Loucy (cell line): ENCODE measurements around the gene EIF2S2.
"Not testable (repeated sequence)": the region's sequence is repeated elsewhere in the genome, so short reads cannot be mapped to it uniquely, and the experiment has no call there.

Experiments used
- EZH2phosphoT487 ChIP-seq: fragments of 200-600 bp; IDR thresholded peaks from 2 replicates; pipeline ENCODE4 v1.6.1; 2018; ENCODE audit warnings: antibody characterized with exemption, mild to moderate bottlenecking, moderate library complexity, borderline replicate concordance
- TF ChIP-seq, protein P1 (sequence below): fragments of 200-600 bp; sonication (generic); conservative IDR thresholded peaks from 2 replicates; pipeline ENCODE4 v1.5.1; 2014; ENCODE audit warnings: mild to moderate bottlenecking, antibody characterized with exemption, low read length

DNA sequence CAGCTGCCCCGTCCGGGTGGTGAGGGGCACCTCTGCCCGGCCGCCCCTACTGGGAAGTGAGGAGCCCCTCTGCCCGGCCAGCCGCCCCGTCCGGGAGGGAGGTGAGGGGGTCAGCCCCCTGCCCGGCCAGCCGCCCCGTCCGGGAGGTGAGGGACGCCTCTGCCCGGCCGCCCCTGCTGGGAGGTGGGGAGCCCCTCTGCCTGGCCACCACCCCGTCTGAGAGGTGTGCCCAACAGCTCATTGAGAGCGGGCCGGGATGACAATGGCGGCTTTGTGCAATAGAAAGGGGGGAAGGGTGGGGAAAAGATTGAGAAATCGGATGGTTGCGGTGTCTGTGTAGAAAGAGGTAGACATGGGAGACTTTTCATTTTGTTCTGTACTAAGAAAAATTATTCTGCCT, 20.9 kb upstream of the EIF2S2 start:
- TF ChIP-seq, protein P1, sequence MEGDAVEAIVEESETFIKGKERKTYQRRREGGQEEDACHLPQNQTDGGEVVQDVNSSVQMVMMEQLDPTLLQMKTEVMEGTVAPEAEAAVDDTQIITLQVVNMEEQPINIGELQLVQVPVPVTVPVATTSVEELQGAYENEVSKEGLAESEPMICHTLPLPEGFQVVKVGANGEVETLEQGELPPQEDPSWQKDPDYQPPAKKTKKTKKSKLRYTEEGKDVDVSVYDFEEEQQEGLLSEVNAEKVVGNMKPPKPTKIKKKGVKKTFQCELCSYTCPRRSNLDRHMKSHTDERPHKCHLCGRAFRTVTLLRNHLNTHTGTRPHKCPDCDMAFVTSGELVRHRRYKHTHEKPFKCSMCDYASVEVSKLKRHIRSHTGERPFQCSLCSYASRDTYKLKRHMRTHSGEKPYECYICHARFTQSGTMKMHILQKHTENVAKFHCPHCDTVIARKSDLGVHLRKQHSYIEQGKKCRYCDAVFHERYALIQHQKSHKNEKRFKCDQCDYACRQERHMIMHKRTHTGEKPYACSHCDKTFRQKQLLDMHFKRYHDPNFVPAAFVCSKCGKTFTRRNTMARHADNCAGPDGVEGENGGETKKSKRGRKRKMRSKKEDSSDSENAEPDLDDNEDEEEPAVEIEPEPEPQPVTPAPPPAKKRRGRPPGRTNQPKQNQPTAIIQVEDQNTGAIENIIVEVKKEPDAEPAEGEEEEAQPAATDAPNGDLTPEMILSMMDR, result not testable (repeated sequence)
- not testable (repeated sequence) for TF ChIP-seq EZH2phosphoT487
